ENCODE results near the gene ASTN1. TPM values are rescaled to one million over a fixed set of nuclear protein-coding genes. Genes with fewer than 3 reads are reported as not detected.

The ASTN1 gene
- total RNA-seq, 1 experiment from 2014 or later: 0.42 TPM

DNA sequence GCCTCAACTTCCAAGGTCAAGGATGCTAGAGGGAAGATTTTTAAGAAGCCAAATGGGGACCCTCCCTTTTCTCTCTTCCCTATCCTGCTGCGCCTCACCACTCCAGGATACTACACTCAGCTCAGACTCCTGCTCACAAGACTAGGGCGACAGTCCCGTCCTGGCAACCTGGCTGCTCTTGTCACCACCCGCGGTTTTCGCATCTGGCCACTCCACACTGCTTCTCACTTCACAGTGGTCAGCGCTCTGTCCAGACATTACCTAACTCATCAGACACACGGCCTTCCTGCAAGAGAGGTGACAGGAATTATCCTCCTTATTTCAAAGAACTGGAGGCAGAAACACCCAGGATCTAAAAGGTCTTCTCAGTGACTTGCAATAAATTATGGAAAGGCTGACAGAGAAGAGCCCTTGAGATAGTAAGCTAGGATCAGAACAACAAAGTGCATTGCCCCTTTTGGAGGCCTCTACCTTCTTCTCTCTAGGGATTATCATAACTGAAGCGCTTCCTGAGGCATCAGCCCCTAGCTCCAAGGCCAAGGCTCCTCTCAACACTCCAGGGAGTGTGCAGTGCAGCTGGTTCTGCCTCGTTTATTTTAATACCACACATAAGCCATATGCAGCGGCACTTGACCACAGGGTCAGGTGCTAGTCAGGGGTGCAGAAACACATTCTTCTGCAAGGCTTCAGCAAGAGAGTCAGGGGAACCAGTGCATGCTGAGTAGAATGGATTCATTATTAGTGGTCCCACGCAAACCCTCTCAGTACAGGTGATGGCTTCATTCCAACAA is 41.9 kb downstream of the ASTN1 start:
- Histone ChIP-seq H3K4me1 (ENCODE audit: control insufficient read depth in 1 of 2, insufficient read depth in 2 of 2, low read length in 2 of 2) (no peaks in the 10 kb centered on the region), H4K20me1 (ENCODE audit: insufficient read depth) (no peaks in the 10 kb centered on the region), H3K27me3 (ENCODE audit: insufficient read depth, low read length) (peaks cover 34% of the 10 kb centered on the region), H3K4me3 (replicated peaks in 1 of 2; ENCODE audit: low read depth in 1 of 2, low read length in 2 of 2) (no peak overlapping the region), H3K27ac (ENCODE audit: low read depth, low read length) (no peak overlapping the region), H2AFZ (ENCODE audit: low read depth, low read length, poor library complexity, severe bottlenecking) (no peak overlapping the region), H3K9me3 (ENCODE audit: control insufficient read depth in 1 of 2, insufficient read depth in 1 of 2, low read depth in 1 of 2, low read length in 2 of 2) (no peaks in the 10 kb centered on the region), H3K9me2 (ENCODE audit: insufficient read depth) (no peaks in the 10 kb centered on the region), H3K36me3 (ENCODE audit: control insufficient read depth in 1 of 2, insufficient read depth in 2 of 2, low read length in 2 of 2) (no peaks in the 10 kb centered on the region), H3K9ac (ENCODE audit: low read length) (no peak overlapping the region), H3K4me2 (ENCODE audit: low read length) (no peak overlapping the region), H3K79me2 (ENCODE audit: insufficient read depth, low read length) (no peaks in the 10 kb centered on the region)
- intact Hi-C loops (cut with micrococcal nuclease): no loop called here
- no peak for ATAC-seq
- no peak for DNase-seq (ENCODE audit: low read depth, low spot score)
- BruUV-seq (replicated peaks): no TSS peak
- RAD21 ChIA-PET (ENCODE audit: low non-redundant PET in 1 of 2, low total read pairs in 2 of 2, uncharacterized antibody in 2 of 2, unreplicated experiment in 2 of 2): no interaction called here
- TF ChIP-seq YY1 (IDR thresholded peaks at IDR 0.05; ENCODE audit: extremely low read depth, insufficient replicate concordance, low read depth, low read length) (no peak), SRF (IDR thresholded peaks at IDR 0.05; ENCODE audit: low read depth) (no peak), JUND (IDR thresholded peaks at IDR 0.05) (no peak), ELF1 (IDR thresholded peaks at IDR 0.05; ENCODE audit: borderline replicate concordance, low read depth) (no peak), POLR2A (IDR thresholded peaks at IDR 0.05; ENCODE audit: borderline replicate concordance, extremely low read depth, insufficient read depth, insufficient read length) (no peak), SIN3A (IDR thresholded peaks at IDR 0.05; ENCODE audit: low read depth) (no peak), RAD21 (IDR thresholded peaks at IDR 0.05; ENCODE audit: low read depth) (no peak), TCF7L2 (IDR thresholded peaks at IDR 0.05; ENCODE audit: borderline replicate concordance, extremely low read depth, insufficient read depth, insufficient read length) (no peak), SP1 (IDR thresholded peaks at IDR 0.05; ENCODE audit: low read depth) (no peak), ZFX (IDR thresholded peaks at IDR 0.05) (no peak), POLR2AphosphoS5 (IDR thresholded peaks at IDR 0.05; ENCODE audit: low read depth, low read length) (no peak), ZNF274 (IDR thresholded peaks at IDR 0.05; ENCODE audit: low read depth, low read length) (no peak)
- TF ChIP-seq, protein P1, sequence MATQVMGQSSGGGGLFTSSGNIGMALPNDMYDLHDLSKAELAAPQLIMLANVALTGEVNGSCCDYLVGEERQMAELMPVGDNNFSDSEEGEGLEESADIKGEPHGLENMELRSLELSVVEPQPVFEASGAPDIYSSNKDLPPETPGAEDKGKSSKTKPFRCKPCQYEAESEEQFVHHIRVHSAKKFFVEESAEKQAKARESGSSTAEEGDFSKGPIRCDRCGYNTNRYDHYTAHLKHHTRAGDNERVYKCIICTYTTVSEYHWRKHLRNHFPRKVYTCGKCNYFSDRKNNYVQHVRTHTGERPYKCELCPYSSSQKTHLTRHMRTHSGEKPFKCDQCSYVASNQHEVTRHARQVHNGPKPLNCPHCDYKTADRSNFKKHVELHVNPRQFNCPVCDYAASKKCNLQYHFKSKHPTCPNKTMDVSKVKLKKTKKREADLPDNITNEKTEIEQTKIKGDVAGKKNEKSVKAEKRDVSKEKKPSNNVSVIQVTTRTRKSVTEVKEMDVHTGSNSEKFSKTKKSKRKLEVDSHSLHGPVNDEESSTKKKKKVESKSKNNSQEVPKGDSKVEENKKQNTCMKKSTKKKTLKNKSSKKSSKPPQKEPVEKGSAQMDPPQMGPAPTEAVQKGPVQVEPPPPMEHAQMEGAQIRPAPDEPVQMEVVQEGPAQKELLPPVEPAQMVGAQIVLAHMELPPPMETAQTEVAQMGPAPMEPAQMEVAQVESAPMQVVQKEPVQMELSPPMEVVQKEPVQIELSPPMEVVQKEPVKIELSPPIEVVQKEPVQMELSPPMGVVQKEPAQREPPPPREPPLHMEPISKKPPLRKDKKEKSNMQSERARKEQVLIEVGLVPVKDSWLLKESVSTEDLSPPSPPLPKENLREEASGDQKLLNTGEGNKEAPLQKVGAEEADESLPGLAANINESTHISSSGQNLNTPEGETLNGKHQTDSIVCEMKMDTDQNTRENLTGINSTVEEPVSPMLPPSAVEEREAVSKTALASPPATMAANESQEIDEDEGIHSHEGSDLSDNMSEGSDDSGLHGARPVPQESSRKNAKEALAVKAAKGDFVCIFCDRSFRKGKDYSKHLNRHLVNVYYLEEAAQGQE (IDR thresholded peaks at IDR 0.05; ENCODE audit: low read depth): no peak
- TF ChIP-seq, protein P2, sequence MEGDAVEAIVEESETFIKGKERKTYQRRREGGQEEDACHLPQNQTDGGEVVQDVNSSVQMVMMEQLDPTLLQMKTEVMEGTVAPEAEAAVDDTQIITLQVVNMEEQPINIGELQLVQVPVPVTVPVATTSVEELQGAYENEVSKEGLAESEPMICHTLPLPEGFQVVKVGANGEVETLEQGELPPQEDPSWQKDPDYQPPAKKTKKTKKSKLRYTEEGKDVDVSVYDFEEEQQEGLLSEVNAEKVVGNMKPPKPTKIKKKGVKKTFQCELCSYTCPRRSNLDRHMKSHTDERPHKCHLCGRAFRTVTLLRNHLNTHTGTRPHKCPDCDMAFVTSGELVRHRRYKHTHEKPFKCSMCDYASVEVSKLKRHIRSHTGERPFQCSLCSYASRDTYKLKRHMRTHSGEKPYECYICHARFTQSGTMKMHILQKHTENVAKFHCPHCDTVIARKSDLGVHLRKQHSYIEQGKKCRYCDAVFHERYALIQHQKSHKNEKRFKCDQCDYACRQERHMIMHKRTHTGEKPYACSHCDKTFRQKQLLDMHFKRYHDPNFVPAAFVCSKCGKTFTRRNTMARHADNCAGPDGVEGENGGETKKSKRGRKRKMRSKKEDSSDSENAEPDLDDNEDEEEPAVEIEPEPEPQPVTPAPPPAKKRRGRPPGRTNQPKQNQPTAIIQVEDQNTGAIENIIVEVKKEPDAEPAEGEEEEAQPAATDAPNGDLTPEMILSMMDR (IDR thresholded peaks at IDR 0.05 in 2 of 3, conservative IDR thresholded peaks at IDR 0.05 in 1 of 3; ENCODE audit: borderline replicate concordance in 1 of 3, insufficient read depth in 1 of 3, low read depth in 2 of 3, low read length in 2 of 3): no peak
- TF ChIP-seq, protein P3, sequence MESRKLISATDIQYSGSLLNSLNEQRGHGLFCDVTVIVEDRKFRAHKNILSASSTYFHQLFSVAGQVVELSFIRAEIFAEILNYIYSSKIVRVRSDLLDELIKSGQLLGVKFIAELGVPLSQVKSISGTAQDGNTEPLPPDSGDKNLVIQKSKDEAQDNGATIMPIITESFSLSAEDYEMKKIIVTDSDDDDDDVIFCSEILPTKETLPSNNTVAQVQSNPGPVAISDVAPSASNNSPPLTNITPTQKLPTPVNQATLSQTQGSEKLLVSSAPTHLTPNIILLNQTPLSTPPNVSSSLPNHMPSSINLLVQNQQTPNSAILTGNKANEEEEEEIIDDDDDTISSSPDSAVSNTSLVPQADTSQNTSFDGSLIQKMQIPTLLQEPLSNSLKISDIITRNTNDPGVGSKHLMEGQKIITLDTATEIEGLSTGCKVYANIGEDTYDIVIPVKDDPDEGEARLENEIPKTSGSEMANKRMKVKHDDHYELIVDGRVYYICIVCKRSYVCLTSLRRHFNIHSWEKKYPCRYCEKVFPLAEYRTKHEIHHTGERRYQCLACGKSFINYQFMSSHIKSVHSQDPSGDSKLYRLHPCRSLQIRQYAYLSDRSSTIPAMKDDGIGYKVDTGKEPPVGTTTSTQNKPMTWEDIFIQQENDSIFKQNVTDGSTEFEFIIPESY (IDR thresholded peaks at IDR 0.05; ENCODE audit: extremely low read depth, insufficient replicate concordance, low read length): no peak
- CTCF ChIA-PET: no interaction called here
- POLR2A ChIA-PET: no interaction called here

All from HCT116 (cell line).